ENCODE data around the gene C13orf46. TPM values are rescaled to one million over a fixed set of nuclear protein-coding genes. Genes with fewer than 3 reads are reported as not detected.

The C13orf46 gene
- total RNA-seq, 1 experiment from 2014 or later, result 1.4 TPM

GRCh38 chr13:113996912-113997745, 23.3 kb upstream of the C13orf46 start:
- intact Hi-C loops (cut with micrococcal nuclease), result no loop called here
- TF ChIP-seq CTCF (IDR thresholded peaks at IDR 0.05; ENCODE audit: unreplicated experiment), result no peak
- Mint-ChIP-seq H3K9me3 (ENCODE audit: unreplicated experiment) (no peaks in the 10 kb centered on the region), H3K36me3 (ENCODE audit: insufficient read depth, unreplicated experiment) (peaks cover 25% of the 10 kb centered on the region), H3K27me3 (ENCODE audit: insufficient read depth, unreplicated experiment) (no peaks in the 10 kb centered on the region), H3K27ac (ENCODE audit: low read depth, unreplicated experiment) (no peak overlapping the region), H3K4me1 (ENCODE audit: insufficient read depth, unreplicated experiment) (no peaks in the 10 kb centered on the region), H3K4me3 (ENCODE audit: unreplicated experiment) (no peak overlapping the region)
- no peak for DNase-seq (ENCODE audit: unreplicated experiment)
- BruUV-seq (replicated peaks), result no TSS peak
- ChIA-PET CTCF (no interaction called here), POLR2A (no interaction called here)

- POLR2A ChIA-PET, result no interaction called here
- H3K27me3 Mint-ChIP-seq (ENCODE audit: insufficient read depth, unreplicated experiment), result no peaks in the 10 kb centered on the region
- no peak for DNase-seq (ENCODE audit: unreplicated experiment)
- H3K4me3 Mint-ChIP-seq (ENCODE audit: unreplicated experiment), result no peak overlapping the region
- H3K27ac Mint-ChIP-seq (ENCODE audit: low read depth, unreplicated experiment), result no peak overlapping the region
- CTCF ChIA-PET, result interaction anchor here (1.2 kb wide), 1 partner anchor 15 kb away, joined by 6 read pairs; no protein-coding TSS in a partner anchor
- no peaks in the 10 kb centered on the region for H3K9me3 Mint-ChIP-seq (ENCODE audit: unreplicated experiment)
- H3K4me1 Mint-ChIP-seq (ENCODE audit: insufficient read depth, unreplicated experiment), result peaks cover 5% of the 10 kb centered on the region
- no TSS peak for BruUV-seq (replicated peaks)
- peaks cover 23% of the 10 kb centered on the region for H3K36me3 Mint-ChIP-seq (ENCODE audit: insufficient read depth, unreplicated experiment)
- intact Hi-C loops (cut with micrococcal nuclease), result no loop called here
- no peak for TF ChIP-seq CTCF (IDR thresholded peaks at IDR 0.05; ENCODE audit: unreplicated experiment)
Measured at GRCh38 chr13:113996081-113996911, 22.4 kb upstream of the C13orf46 start.

- Mint-ChIP-seq H3K9me3 (ENCODE audit: unreplicated experiment) (no peaks in the 10 kb centered on the region), H3K27ac (ENCODE audit: low read depth, unreplicated experiment) (no peak overlapping the region), H3K27me3 (ENCODE audit: insufficient read depth, unreplicated experiment) (no peaks in the 10 kb centered on the region), H3K36me3 (ENCODE audit: insufficient read depth, unreplicated experiment) (peaks cover 29% of the 10 kb centered on the region), H3K4me1 (ENCODE audit: insufficient read depth, unreplicated experiment) (peaks cover 5% of the 10 kb centered on the region), H3K4me3 (ENCODE audit: unreplicated experiment) (no peak overlapping the region)
- ChIA-PET CTCF (interaction anchor here (1.2 kb wide), 1 partner anchor 14 kb away, joined by 6 read pairs; no protein-coding TSS in a partner anchor), POLR2A (no interaction called here)
- TF ChIP-seq CTCF (IDR thresholded peaks at IDR 0.05; ENCODE audit: unreplicated experiment), result no peak
- intact Hi-C loops (cut with micrococcal nuclease), result no loop called here
- BruUV-seq (replicated peaks), result no TSS peak
- no peak for DNase-seq (ENCODE audit: unreplicated experiment)
Measured at GRCh38 chr13:113995051-113995601, 21.2 kb upstream of the C13orf46 start.
